ENCODE measurements around the gene MYBPHL.

Gene MYBPHL

GRCh38 chr1:109277434-109278204, 29.2 kb downstream of the MYBPHL start:
- Histone ChIP-seq H3K27ac (no peak overlapping the region), H3K36me3 (ENCODE audit: control insufficient read depth, insufficient read depth, low read length) (no peaks in the 10 kb centered on the region), H3K79me2 (no peaks in the 10 kb centered on the region), H3K4me3 (ENCODE audit: low read depth, low read length) (no peak overlapping the region), H3K27me3 (ENCODE audit: control insufficient read depth, insufficient read depth, low read length) (no peaks in the 10 kb centered on the region), H3K4me2 (ENCODE audit: low read length) (no peak overlapping the region), H3K9ac (no peak overlapping the region), H3K9me3 (ENCODE audit: control insufficient read depth, low read length) (no peaks in the 10 kb centered on the region), H2AFZ (peak overlapping the region; percentile 77), H3K4me1 (peaks cover 3% of the 10 kb centered on the region)
- peak; percentile 77 for TF ChIP-seq CTCF (IDR thresholded peaks at IDR 0.05)

GRCh38 chr1:109275706-109276345, 31.0 kb downstream of the MYBPHL start:
- Histone ChIP-seq H3K4me2 (ENCODE audit: low read length) (no peak overlapping the region), H3K27me3 (ENCODE audit: control insufficient read depth, insufficient read depth, low read length) (no peaks in the 10 kb centered on the region), H3K9me3 (ENCODE audit: control insufficient read depth, low read length) (no peaks in the 10 kb centered on the region), H3K79me2 (no peaks in the 10 kb centered on the region), H3K36me3 (ENCODE audit: control insufficient read depth, insufficient read depth, low read length) (no peaks in the 10 kb centered on the region), H3K4me3 (ENCODE audit: low read depth, low read length) (no peak overlapping the region), H3K27ac (no peak overlapping the region), H3K9ac (no peak overlapping the region), H3K4me1 (peaks cover 3% of the 10 kb centered on the region), H2AFZ (no peak overlapping the region)
- TF ChIP-seq CTCF (IDR thresholded peaks at IDR 0.05): no peak

- H3K27me3 ChIP-seq (ENCODE audit: control insufficient read depth, insufficient read depth, low read length): no peaks in the 10 kb centered on the region
- H3K4me3 ChIP-seq (ENCODE audit: low read depth, low read length): no peak overlapping the region
- no peak overlapping the region for H3K9ac ChIP-seq
Measured at GRCh38 chr1:109274533-109275476, 32.0 kb downstream of the MYBPHL start.

More at GRCh38 chr1:109274533-109275476, 32.0 kb downstream of the MYBPHL start:
- Histone ChIP-seq H3K9me3 (ENCODE audit: control insufficient read depth, low read length) (no peaks in the 10 kb centered on the region), H3K36me3 (ENCODE audit: control insufficient read depth, insufficient read depth, low read length) (no peaks in the 10 kb centered on the region), H3K27ac (no peak overlapping the region), H3K4me2 (ENCODE audit: low read length) (peak overlapping the region; percentile 30), H3K4me1 (peaks cover 3% of the 10 kb centered on the region), H3K79me2 (no peaks in the 10 kb centered on the region), H2AFZ (no peak overlapping the region)
- no peak for TF ChIP-seq CTCF (IDR thresholded peaks at IDR 0.05)

Data from parathyroid adenoma (tissue), 2 donors.